WTC11 (cell line): Measurements from ENCODE around the gene FAM47E. TPM values are rescaled to one million over a fixed set of nuclear protein-coding genes. Genes with fewer than 3 reads are reported as not detected.

ENCODE experiments used
- ATAC-seq: fragments of 200-7000 bp; cut with Tn5 transposase; 2 replicates; pipeline ENCODE4 v1.10.0; 2021; ENCODE audit warnings: mild to moderate bottlenecking, moderate library complexity
- CTCF ChIA-PET: fragments of 300-600 bp; sonication (Branson Sonifier 250); formaldehyde crosslinking; loops from one replicate; lab custom pipeline; 2021; ENCODE audit warnings: antibody characterized with exemption; lab: Charles Lee
- POLR2A ChIA-PET: fragments of 350-600 bp; sonication (Branson Sonifier 250); formaldehyde crosslinking; loops from one replicate; lab custom pipeline; 2021; ENCODE audit warnings: antibody characterized with exemption; lab: Charles Lee
- DNase-seq: peaks from one replicate; pipeline ENCODE4 v3.0.0; 2021; ENCODE audit warnings: low spot score
- H3K27ac Mint-ChIP-seq: 2 replicates; pipeline ENCODE4 v1.8.0; 2021; ENCODE audit warnings: mixed read lengths
- H3K27me3 Mint-ChIP-seq: 2 replicates; pipeline ENCODE4 v1.8.0; 2021; ENCODE audit warnings: low read depth, mild to moderate bottlenecking, moderate library complexity, mixed read lengths
- H3K36me3 Mint-ChIP-seq: 2 replicates; pipeline ENCODE4 v1.8.0; 2021; ENCODE audit warnings: mixed read lengths
- H3K4me1 Mint-ChIP-seq: 2 replicates; pipeline ENCODE4 v1.8.0; 2022; ENCODE audit warnings: mixed read lengths
- H3K4me3 Mint-ChIP-seq: 2 replicates; pipeline ENCODE4 v1.8.0; 2021; ENCODE audit warnings: mild to moderate bottlenecking, moderate library complexity, mixed read lengths
- H3K9me3 Mint-ChIP-seq: 2 replicates; pipeline ENCODE4 v1.8.0; 2021; ENCODE audit warnings: mixed read lengths
- EMX1 ChIP-seq: fragments of 250-450 bp; sonication (Bioruptor Pico); IDR thresholded peaks from 2 replicates; pipeline ENCODE4 v1.8.0; 2021; ENCODE audit warnings: mild to moderate bottlenecking
- ESRRA ChIP-seq: sonication (generic); formaldehyde crosslinking; IDR thresholded peaks from 2 replicates; pipeline ENCODE4 v1.8.1; 2022; ENCODE audit warnings: mild to moderate bottlenecking, missing genetic modification reagents, borderline replicate concordance
- FOXP1 ChIP-seq: sonication (generic); formaldehyde crosslinking; IDR thresholded peaks from 2 replicates; pipeline ENCODE4 v1.8.0; 2022; ENCODE audit warnings: missing genetic modification reagents, mild to moderate bottlenecking, moderate library complexity, borderline replicate concordance
- GRHL2 ChIP-seq: fragments of 250-450 bp; sonication (Bioruptor Pico); IDR thresholded peaks from 2 replicates; pipeline ENCODE4 v1.8.0; 2022; ENCODE audit warnings: mild to moderate bottlenecking, moderate library complexity; ENCODE audit not compliant: insufficient replicate concordance, severe bottlenecking
- IRF2 ChIP-seq: sonication (generic); formaldehyde crosslinking; IDR thresholded peaks from 2 replicates; pipeline ENCODE4 v1.8.0; 2022; ENCODE audit warnings: low read depth, missing genetic modification reagents, borderline replicate concordance
- NR1H2 ChIP-seq: sonication (generic); formaldehyde crosslinking; IDR thresholded peaks from 2 replicates; pipeline ENCODE4 v1.9.0; 2021; ENCODE audit warnings: mild to moderate bottlenecking, moderate library complexity, missing genetic modification reagents
- SP1 ChIP-seq: sonication (generic); formaldehyde crosslinking; conservative IDR thresholded peaks from 2 replicates; pipeline ENCODE4 v1.8.1; 2022; ENCODE audit warnings: missing genetic modification reagents
- ZNF423 ChIP-seq: fragments of 250-450 bp; sonication (Bioruptor Pico); IDR thresholded peaks from 2 replicates; pipeline ENCODE4 v2.1.2; 2022; ENCODE audit warnings: mild to moderate bottlenecking, moderate library complexity
- ZNF671 ChIP-seq: fragments of 250-450 bp; sonication (Bioruptor Pico); IDR thresholded peaks from 2 replicates; pipeline ENCODE4 v1.8.0; 2021; ENCODE audit warnings: mild to moderate bottlenecking
- total RNA-seq: library from RNA; stranded (reverse); gene quantifications from 3 replicates; pipeline ENCODE4 v1.2.3, GENCODE V29; 2021
- TF ChIP-seq, protein P1 (sequence below): sonication (generic); formaldehyde crosslinking; conservative IDR thresholded peaks from 2 replicates; pipeline ENCODE4 v1.8.1; 2023; ENCODE audit warnings: mild to moderate bottlenecking, low read depth, missing genetic modification reagents, moderate library complexity
- TF ChIP-seq, protein P2 (sequence below): fragments of 250-450 bp; sonication (Bioruptor Pico); conservative IDR thresholded peaks from 2 replicates; pipeline ENCODE4 v1.9.0; 2021; ENCODE audit warnings: mild to moderate bottlenecking
- TF ChIP-seq, protein P3 (sequence below): sonication (generic); formaldehyde crosslinking; conservative IDR thresholded peaks from 2 replicates; pipeline ENCODE4 v1.8.1; 2022; ENCODE audit warnings: mild to moderate bottlenecking, missing genetic modification reagents
- TF ChIP-seq, protein P4 (sequence below): sonication (generic); formaldehyde crosslinking; IDR thresholded peaks from 2 replicates; pipeline ENCODE4 v1.8.0; 2023; ENCODE audit warnings: mild to moderate bottlenecking, missing genetic modification reagents
- TF ChIP-seq, protein P5 (sequence below): fragments of 250-450 bp; sonication (Bioruptor Pico); IDR thresholded peaks from 2 replicates; pipeline ENCODE4 v2.1.2; 2022; ENCODE audit warnings: mild to moderate bottlenecking, moderate library complexity
- TF ChIP-seq, protein P6 (sequence below): sonication (generic); formaldehyde crosslinking; IDR thresholded peaks from 2 replicates; pipeline ENCODE4 v1.8.1; 2023; ENCODE audit warnings: mild to moderate bottlenecking, missing genetic modification reagents, moderate library complexity
- TF ChIP-seq, protein P7 (sequence below): sonication (generic); formaldehyde crosslinking; IDR thresholded peaks from 2 replicates; pipeline ENCODE4 v1.8.1; 2023; ENCODE audit warnings: mild to moderate bottlenecking, missing genetic modification reagents, borderline replicate concordance
- TF ChIP-seq, protein P8 (sequence below): sonication (generic); formaldehyde crosslinking; IDR thresholded peaks from 2 replicates; pipeline ENCODE4 v1.8.1; 2022; ENCODE audit warnings: low read depth, mild to moderate bottlenecking, moderate library complexity, missing genetic modification reagents, borderline replicate concordance
- TF ChIP-seq, protein P9 (sequence below): sonication (generic); formaldehyde crosslinking; IDR thresholded peaks from 2 replicates; pipeline ENCODE4 v1.8.1; 2022; ENCODE audit warnings: mild to moderate bottlenecking, moderate library complexity, missing genetic modification reagents

The FAM47E gene
- total RNA-seq, 1 experiment from 2014 or later, result 1.4 TPM

DNA sequence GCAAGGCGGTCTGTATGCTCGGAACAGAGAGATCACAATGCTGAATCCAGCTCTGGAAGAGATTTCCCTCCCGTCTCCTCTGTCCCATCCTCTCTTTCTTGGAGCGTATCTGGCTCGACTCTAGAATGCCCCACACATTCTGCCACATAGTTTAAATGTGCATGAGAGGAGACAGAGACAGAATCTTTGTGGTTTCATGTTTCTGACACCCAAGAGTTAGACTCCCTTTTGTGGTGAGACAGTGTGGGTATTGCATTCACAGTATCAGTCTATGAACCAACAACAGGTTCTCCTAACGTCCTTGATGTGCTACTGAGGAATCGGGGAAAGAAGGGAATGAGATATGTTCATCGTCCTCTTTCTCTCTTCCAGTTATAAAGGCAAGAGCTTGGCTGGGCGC is 25.3 kb downstream of the FAM47E start (continued):
- TF ChIP-seq, protein P1, sequence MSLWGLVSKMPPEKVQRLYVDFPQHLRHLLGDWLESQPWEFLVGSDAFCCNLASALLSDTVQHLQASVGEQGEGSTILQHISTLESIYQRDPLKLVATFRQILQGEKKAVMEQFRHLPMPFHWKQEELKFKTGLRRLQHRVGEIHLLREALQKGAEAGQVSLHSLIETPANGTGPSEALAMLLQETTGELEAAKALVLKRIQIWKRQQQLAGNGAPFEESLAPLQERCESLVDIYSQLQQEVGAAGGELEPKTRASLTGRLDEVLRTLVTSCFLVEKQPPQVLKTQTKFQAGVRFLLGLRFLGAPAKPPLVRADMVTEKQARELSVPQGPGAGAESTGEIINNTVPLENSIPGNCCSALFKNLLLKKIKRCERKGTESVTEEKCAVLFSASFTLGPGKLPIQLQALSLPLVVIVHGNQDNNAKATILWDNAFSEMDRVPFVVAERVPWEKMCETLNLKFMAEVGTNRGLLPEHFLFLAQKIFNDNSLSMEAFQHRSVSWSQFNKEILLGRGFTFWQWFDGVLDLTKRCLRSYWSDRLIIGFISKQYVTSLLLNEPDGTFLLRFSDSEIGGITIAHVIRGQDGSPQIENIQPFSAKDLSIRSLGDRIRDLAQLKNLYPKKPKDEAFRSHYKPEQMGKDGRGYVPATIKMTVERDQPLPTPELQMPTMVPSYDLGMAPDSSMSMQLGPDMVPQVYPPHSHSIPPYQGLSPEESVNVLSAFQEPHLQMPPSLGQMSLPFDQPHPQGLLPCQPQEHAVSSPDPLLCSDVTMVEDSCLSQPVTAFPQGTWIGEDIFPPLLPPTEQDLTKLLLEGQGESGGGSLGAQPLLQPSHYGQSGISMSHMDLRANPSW (CRISPR knock-in tag), result no peak
- TF ChIP-seq, protein P2, sequence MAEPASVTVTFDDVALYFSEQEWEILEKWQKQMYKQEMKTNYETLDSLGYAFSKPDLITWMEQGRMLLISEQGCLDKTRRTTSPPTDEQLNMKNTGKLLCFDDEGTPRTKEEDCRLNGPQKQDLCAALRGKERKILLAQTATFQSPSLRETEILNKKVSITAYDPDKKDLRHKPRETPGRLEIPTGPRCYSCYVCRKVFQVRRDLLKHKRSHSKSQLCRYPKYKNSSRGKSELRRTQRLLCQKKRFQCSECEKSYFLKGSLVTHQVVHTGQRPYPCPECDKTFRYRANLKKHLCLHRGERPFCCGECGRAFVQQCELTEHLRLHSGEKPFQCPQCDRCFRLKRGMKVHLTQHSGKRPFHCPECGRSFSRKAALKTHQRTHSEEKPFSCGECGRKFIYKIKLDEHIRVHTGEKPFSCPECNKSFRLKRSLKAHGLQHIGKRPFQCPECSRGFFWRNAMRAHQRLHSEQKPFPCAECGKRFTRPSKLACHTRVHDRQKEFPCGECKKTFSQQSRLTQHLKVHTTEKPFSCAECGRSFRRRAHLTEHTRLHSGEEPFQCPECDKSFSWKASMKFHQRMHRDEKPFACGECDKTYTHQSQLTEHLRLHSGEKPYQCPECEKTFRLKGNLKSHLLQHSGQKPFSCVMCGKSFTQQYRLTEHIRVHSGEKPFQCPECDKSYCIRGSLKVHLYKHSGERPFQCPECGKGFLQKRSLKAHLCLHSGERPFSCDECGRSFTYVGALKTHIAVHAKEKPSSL, result no peak
- TF ChIP-seq, protein P3, sequence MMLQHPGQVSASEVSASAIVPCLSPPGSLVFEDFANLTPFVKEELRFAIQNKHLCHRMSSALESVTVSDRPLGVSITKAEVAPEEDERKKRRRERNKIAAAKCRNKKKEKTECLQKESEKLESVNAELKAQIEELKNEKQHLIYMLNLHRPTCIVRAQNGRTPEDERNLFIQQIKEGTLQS, result no peak
- TF ChIP-seq, protein P4, sequence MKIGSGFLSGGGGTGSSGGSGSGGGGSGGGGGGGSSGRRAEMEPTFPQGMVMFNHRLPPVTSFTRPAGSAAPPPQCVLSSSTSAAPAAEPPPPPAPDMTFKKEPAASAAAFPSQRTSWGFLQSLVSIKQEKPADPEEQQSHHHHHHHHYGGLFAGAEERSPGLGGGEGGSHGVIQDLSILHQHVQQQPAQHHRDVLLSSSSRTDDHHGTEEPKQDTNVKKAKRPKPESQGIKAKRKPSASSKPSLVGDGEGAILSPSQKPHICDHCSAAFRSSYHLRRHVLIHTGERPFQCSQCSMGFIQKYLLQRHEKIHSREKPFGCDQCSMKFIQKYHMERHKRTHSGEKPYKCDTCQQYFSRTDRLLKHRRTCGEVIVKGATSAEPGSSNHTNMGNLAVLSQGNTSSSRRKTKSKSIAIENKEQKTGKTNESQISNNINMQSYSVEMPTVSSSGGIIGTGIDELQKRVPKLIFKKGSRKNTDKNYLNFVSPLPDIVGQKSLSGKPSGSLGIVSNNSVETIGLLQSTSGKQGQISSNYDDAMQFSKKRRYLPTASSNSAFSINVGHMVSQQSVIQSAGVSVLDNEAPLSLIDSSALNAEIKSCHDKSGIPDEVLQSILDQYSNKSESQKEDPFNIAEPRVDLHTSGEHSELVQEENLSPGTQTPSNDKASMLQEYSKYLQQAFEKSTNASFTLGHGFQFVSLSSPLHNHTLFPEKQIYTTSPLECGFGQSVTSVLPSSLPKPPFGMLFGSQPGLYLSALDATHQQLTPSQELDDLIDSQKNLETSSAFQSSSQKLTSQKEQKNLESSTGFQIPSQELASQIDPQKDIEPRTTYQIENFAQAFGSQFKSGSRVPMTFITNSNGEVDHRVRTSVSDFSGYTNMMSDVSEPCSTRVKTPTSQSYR, result no peak

DNA sequence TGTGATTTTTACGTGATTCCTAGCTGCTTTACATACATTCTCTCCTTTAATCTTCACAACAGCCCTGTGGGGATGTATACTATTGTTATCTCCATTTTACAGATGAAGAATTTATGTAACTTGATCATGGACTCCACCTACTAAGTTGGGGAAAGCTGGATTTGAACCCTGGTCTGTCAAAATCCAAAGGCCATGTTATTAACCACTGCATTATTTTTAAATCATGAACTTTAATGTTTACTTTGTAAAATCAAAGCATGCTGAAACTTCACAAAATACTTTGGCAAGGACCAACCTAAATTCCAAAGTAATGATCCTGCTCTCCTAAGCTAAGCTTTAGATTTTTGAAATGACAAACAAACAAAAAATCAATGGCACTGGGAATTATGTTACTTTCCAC is 26.1 kb downstream of the FAM47E start:
- H3K27ac Mint-ChIP-seq, result no peak overlapping the region
- no peaks in the 10 kb centered on the region for H3K36me3 Mint-ChIP-seq
- H3K4me1 Mint-ChIP-seq, result no peaks in the 10 kb centered on the region
- no peak for ATAC-seq
- H3K27me3 Mint-ChIP-seq, result no peaks in the 10 kb centered on the region
- TF ChIP-seq GRHL2 (CRISPR knock-in tag) (no peak), EMX1 (CRISPR knock-in tag) (no peak), NR1H2 (no peak), ZNF671 (CRISPR knock-in tag) (no peak), FOXP1 (CRISPR knock-in tag) (no peak), ESRRA (CRISPR knock-in tag) (no peak), ZNF423 (CRISPR knock-in tag) (no peak), IRF2 (CRISPR knock-in tag) (no peak), SP1 (CRISPR knock-in tag) (no peak)
- TF ChIP-seq, protein P5, sequence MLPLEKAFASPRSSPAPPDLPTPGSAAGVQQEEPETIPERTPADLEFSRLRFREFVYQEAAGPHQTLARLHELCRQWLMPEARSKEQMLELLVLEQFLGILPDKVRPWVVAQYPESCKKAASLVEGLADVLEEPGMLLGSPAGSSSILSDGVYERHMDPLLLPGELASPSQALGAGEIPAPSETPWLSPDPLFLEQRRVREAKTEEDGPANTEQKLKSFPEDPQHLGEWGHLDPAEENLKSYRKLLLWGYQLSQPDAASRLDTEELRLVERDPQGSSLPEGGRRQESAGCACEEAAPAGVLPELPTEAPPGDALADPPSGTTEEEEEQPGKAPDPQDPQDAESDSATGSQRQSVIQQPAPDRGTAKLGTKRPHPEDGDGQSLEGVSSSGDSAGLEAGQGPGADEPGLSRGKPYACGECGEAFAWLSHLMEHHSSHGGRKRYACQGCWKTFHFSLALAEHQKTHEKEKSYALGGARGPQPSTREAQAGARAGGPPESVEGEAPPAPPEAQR (CRISPR knock-in tag), result no peak
- TF ChIP-seq, protein P6, sequence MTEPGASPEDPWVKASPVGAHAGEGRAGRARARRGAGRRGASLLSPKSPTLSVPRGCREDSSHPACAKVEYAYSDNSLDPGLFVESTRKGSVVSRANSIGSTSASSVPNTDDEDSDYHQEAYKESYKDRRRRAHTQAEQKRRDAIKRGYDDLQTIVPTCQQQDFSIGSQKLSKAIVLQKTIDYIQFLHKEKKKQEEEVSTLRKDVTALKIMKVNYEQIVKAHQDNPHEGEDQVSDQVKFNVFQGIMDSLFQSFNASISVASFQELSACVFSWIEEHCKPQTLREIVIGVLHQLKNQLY (CRISPR knock-in tag), result no peak
- TF ChIP-seq, protein P3, result no peak
- TF ChIP-seq, protein P7, sequence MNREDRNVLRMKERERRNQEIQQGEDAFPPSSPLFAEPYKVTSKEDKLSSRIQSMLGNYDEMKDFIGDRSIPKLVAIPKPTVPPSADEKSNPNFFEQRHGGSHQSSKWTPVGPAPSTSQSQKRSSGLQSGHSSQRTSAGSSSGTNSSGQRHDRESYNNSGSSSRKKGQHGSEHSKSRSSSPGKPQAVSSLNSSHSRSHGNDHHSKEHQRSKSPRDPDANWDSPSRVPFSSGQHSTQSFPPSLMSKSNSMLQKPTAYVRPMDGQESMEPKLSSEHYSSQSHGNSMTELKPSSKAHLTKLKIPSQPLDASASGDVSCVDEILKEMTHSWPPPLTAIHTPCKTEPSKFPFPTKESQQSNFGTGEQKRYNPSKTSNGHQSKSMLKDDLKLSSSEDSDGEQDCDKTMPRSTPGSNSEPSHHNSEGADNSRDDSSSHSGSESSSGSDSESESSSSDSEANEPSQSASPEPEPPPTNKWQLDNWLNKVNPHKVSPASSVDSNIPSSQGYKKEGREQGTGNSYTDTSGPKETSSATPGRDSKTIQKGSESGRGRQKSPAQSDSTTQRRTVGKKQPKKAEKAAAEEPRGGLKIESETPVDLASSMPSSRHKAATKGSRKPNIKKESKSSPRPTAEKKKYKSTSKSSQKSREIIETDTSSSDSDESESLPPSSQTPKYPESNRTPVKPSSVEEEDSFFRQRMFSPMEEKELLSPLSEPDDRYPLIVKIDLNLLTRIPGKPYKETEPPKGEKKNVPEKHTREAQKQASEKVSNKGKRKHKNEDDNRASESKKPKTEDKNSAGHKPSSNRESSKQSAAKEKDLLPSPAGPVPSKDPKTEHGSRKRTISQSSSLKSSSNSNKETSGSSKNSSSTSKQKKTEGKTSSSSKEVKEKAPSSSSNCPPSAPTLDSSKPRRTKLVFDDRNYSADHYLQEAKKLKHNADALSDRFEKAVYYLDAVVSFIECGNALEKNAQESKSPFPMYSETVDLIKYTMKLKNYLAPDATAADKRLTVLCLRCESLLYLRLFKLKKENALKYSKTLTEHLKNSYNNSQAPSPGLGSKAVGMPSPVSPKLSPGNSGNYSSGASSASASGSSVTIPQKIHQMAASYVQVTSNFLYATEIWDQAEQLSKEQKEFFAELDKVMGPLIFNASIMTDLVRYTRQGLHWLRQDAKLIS (CRISPR knock-in tag), result no peak
- TF ChIP-seq, protein P8, sequence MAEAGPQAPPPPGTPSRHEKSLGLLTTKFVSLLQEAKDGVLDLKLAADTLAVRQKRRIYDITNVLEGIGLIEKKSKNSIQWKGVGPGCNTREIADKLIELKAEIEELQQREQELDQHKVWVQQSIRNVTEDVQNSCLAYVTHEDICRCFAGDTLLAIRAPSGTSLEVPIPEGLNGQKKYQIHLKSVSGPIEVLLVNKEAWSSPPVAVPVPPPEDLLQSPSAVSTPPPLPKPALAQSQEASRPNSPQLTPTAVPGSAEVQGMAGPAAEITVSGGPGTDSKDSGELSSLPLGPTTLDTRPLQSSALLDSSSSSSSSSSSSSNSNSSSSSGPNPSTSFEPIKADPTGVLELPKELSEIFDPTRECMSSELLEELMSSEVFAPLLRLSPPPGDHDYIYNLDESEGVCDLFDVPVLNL (CRISPR knock-in tag), result no peak
- TF ChIP-seq, protein P9, sequence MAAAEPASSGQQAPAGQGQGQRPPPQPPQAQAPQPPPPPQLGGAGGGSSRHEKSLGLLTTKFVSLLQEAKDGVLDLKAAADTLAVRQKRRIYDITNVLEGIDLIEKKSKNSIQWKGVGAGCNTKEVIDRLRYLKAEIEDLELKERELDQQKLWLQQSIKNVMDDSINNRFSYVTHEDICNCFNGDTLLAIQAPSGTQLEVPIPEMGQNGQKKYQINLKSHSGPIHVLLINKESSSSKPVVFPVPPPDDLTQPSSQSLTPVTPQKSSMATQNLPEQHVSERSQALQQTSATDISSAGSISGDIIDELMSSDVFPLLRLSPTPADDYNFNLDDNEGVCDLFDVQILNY (CRISPR knock-in tag), result no peak
- TF ChIP-seq, all 79 proteins: peak for 0
- POLR2A ChIA-PET, result no interaction called here
- CTCF ChIA-PET, result interaction anchor here (1.2 to 2.1 kb wide), 2 partner anchors 99 to 100 kb away, joined by 3 to 6 read pairs; no protein-coding TSS in a partner anchor
- no peaks in the 10 kb centered on the region for H3K9me3 Mint-ChIP-seq
- DNase-seq, result no peak
- H3K4me3 Mint-ChIP-seq, result no peak overlapping the region
